Activated T-cell treated with anti-CD3 and anti-CD28 coated beads for 1 hour (primary cell): ENCODE measurements around the gene HLX.

ENCODE experiments used
- DNase-seq: peaks from one replicate; pipeline ENCODE4 v3.0.0-alpha.2; 2020; ENCODE audit warnings: low read depth

Gene HLX

DNA sequence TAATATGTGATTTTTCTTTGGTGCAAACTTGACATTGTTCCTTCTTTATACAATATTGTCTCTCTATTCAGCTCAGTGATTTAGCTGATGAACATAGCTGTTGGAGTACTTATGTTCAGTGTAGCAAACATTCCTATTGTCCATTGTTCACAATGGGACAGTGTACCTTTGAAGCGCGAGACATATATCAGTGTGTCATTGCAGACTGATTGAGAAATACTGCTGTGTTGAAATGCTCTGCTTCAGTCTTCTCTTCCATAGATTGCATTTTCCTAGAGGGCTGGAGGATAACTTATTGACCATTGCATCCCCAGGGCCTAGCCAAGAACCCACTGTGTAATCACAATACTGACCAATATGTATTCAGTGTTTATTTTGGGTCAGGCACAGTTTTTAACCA, 46.5 kb downstream of the HLX start:
- no peak for DNase-seq

DNA sequence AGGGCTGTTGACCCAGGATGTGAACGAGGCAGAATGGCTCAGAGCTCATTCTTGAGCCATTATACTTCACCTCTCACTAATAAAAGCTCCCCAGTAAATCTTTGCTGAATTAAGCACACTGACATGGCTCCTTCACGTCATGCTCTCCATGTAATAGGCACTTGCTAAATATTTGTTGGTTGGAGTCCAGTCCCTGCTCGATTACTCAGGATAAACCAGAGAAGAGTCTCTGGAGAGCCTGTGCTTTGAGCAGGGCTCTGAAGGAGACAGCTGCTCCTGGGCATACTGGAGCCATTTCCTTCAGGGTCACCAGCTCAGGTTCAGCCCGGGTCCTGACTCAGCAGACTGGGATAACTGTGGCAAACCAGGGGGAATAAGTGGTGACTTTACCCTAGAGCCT, 46.9 kb downstream of the HLX start:
- DNase-seq: no peak

DNA sequence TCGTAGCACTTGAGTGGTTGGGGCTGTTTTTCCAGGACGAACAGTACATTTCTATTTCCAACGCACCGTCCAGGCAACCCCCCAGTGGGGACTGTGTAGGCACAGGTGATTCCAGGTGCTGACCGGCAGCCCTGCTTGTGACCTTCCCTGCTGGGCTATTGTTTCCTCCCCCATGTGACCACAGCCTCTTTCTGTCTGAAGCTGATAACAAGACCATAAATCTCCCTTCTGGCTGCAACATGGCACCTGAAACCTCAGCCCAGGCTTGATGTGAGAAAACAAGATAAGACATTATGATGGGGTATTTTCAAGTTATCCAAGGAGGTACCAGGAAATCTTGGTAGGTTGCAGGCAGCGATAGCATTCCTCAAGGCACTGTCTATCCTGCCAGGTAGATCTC, 48.2 kb downstream of the HLX start:
- no peak for DNase-seq

DNA sequence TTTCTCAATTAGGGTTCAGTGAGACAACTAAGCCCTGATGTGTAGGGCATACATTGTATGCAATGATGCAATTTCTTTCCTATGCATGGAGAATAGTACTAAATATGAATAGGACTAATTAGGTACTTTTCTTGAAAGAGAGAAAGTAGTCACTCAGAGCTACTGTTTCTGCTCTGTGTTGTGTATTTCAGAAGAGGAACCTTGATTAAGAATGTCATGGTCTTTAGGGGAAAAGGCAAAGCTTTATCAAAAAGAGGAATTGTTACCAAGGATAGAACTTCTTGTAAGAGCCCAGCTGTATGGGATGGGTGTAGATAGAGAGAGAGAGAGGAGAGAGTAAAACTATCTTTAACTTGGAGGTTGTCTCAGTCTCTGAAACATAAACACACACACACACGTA, 49.1 kb downstream of the HLX start:
- DNase-seq: no peak

DNA sequence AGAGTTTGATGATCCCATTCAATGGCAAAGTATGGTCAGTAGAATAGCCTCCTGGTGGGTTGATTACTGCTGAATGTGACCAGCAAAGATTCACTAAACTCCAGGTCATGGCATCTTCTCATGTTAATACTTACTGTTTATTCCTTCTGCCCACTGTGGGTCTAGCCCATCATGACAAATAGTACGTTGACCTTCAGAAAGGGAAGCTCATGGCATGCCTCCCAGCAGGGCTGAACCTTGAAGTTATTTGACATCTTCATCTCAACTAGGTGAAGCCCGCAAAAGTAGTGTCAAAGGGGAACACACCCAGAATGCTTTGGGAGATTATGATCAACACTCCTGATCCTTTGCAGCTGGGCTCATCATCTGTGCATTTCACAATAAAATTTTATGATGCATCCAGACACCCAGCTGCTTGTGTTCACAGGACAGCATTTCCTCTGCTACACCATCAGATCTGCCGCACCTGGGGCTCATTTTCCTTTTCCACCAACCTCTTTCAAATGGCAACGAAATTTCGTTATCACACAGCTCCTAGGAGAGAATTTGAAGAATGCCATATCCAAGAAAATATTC, 49.6 kb downstream of the HLX start:
- no peak for DNase-seq

DNA sequence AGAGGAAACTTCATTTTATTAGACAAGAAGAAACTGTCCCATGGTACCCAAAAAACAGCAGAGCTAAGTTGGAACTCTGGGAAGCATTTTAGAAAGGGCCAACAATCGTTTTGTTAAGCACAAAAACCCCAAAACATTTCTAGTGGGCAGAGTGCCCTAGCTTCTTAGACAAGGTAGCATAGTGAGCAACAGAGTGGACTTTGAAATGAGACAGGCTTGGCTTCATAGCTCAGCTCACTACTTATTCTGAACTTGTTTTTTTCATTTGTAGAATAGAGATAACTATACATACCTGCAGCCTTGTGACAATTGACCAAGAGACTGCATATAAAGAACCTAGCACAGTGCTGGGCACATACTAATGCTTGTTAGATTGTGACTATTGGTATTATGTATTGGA, 50.1 kb downstream of the HLX start:
- DNase-seq: no peak
